NT2/D1 (cell line): ENCODE measurements around the gene ASF1A.

Source experiments
- YY1 ChIP-seq: IDR thresholded peaks from 2 replicates; pipeline ENCODE4 v1.6.1; 2011; ENCODE audit not compliant: insufficient read length, insufficient read depth
- ZNF274 ChIP-seq: IDR thresholded peaks from 2 replicates; pipeline ENCODE4 v1.6.1; 2011; ENCODE audit warnings: mild to moderate bottlenecking, low read depth, low read length

DNA sequence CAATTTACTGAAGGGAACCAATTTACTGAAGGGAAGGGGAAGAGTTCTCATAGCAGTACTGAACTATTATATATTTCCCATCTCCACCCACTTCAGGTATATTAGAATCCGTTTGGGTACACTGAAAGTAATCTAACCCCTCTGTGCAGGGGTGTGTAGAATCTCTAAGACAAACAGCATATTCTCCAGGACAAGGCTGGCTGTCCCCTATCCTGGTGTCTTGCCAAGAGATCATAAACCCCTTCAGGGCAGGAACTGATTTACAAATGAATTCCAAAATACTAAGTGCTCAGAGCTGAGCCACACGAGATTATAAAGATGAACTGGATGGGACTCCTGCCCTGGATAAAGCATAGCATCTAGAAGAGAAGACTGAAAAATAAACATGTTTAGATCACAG, 9.2 kb downstream of the ASF1A start:
- TF ChIP-seq ZNF274 (no peak), YY1 (no peak)
